ENCODE data around the gene DCK.
A peak's percentile ranks its signal among the peaks of the same experiment; 100 is the strongest.
"Not testable (repeated sequence)": the region's sequence is repeated elsewhere in the genome, so short reads cannot be mapped to it uniquely, and the experiment has no call there.

The DCK gene

GRCh38 chr4:70997546-70997945, 4.1 kb downstream of the DCK start:
- peaks cover 30% of the 10 kb centered on the region for H3K4me1 ChIP-seq (ENCODE audit: low read length)
- H3K4me2 ChIP-seq (ENCODE audit: low read length): peak overlapping the region; percentile 97
- H3K4me3 ChIP-seq (ENCODE audit: low read length): peak overlapping the region; percentile 99
- H3K27me3 ChIP-seq (ENCODE audit: low read depth, low read length): no peaks in the 10 kb centered on the region
- no peaks in the 10 kb centered on the region for H3K9me3 ChIP-seq (ENCODE audit: insufficient read depth, low read length)
- peaks cover 89% of the 10 kb centered on the region for H3K79me2 ChIP-seq (ENCODE audit: low read length)
- peaks cover 35% of the 10 kb centered on the region for H4K20me1 ChIP-seq (ENCODE audit: insufficient read depth, low read length)
- H2AFZ ChIP-seq (ENCODE audit: low read depth, low read length): no peak overlapping the region
- peak overlapping the region; percentile 81; the same call in 1 of the 2 replicates for H3K27ac ChIP-seq (ENCODE audit: low read length)
- H3K36me3 ChIP-seq (replicated peaks; ENCODE audit: low read depth, low read length): peaks cover 21% of the 10 kb centered on the region
- 0 out of 2 replicates have a peak overlapping the region, but pooled peaks have one; percentile 3 for H3K9ac ChIP-seq (ENCODE audit: low read length)
- TF ChIP-seq EZH2phosphoT487 (IDR thresholded peaks at IDR 0.05; ENCODE audit: low read depth) (no peak), CTCF (IDR thresholded peaks at IDR 0.05; ENCODE audit: low read depth, low read length) (no peak)

- H3K36me3 ChIP-seq (replicated peaks; ENCODE audit: low read depth, low read length): peaks cover 21% of the 10 kb centered on the region
- peaks cover 92% of the 10 kb centered on the region for H3K79me2 ChIP-seq (ENCODE audit: low read length)
- H3K4me3 ChIP-seq (ENCODE audit: low read length): not testable (repeated sequence)
Observed at GRCh38 chr4:70999639-71000038, 6.2 kb downstream of the DCK start.

GRCh38 chr4:71001363-71001762, 7.9 kb downstream of the DCK start:
- not testable (repeated sequence) for H2AFZ ChIP-seq (ENCODE audit: low read depth, low read length); H3K4me3 ChIP-seq (ENCODE audit: low read length); H3K27me3 ChIP-seq (ENCODE audit: low read depth, low read length); H3K9ac ChIP-seq (ENCODE audit: low read length); H3K9me3 ChIP-seq (ENCODE audit: insufficient read depth, low read length); H3K4me2 ChIP-seq (ENCODE audit: low read length); H3K27ac ChIP-seq (ENCODE audit: low read length)
- Histone ChIP-seq H3K79me2 (ENCODE audit: low read length) (peaks cover 87% of the 10 kb centered on the region), H4K20me1 (ENCODE audit: insufficient read depth, low read length) (peaks cover 35% of the 10 kb centered on the region), H3K36me3 (replicated peaks; ENCODE audit: low read depth, low read length) (peaks cover 18% of the 10 kb centered on the region), H3K4me1 (ENCODE audit: low read length) (peaks cover 41% of the 10 kb centered on the region)

More at GRCh38 chr4:70999639-71000038, 6.2 kb downstream of the DCK start:
- peaks cover 48% of the 10 kb centered on the region for H4K20me1 ChIP-seq (ENCODE audit: insufficient read depth, low read length)
- H2AFZ ChIP-seq (ENCODE audit: low read depth, low read length); H3K9me3 ChIP-seq (ENCODE audit: insufficient read depth, low read length); H3K27me3 ChIP-seq (ENCODE audit: low read depth, low read length); H3K9ac ChIP-seq (ENCODE audit: low read length); H3K27ac ChIP-seq (ENCODE audit: low read length); H3K4me2 ChIP-seq (ENCODE audit: low read length): not testable (repeated sequence)
- peaks cover 44% of the 10 kb centered on the region for H3K4me1 ChIP-seq (ENCODE audit: low read length)

- no peaks in the 10 kb centered on the region for H3K9me3 ChIP-seq (ENCODE audit: insufficient read depth, low read length)
- H3K4me1 ChIP-seq (ENCODE audit: low read length): peaks cover 39% of the 10 kb centered on the region
- H4K20me1 ChIP-seq (ENCODE audit: insufficient read depth, low read length): peaks cover 31% of the 10 kb centered on the region
- H3K36me3 ChIP-seq (replicated peaks; ENCODE audit: low read depth, low read length): no peaks in the 10 kb centered on the region
- H3K4me2 ChIP-seq (ENCODE audit: low read length): peak overlapping the region; percentile 84
- peaks cover 87% of the 10 kb centered on the region for H3K79me2 ChIP-seq (ENCODE audit: low read length)
- H3K4me3 ChIP-seq (ENCODE audit: low read length): peak overlapping the region; percentile 61
- H2AFZ ChIP-seq (ENCODE audit: low read depth, low read length): no peak overlapping the region
- H3K9ac ChIP-seq (ENCODE audit: low read length): peak overlapping the region; percentile 50; the same call in 1 of the 2 replicates
- H3K27ac ChIP-seq (ENCODE audit: low read length): peak overlapping the region; percentile 69
- peak; percentile 29 for TF ChIP-seq CTCF (IDR thresholded peaks at IDR 0.05; ENCODE audit: low read depth, low read length)
- no peak for TF ChIP-seq EZH2phosphoT487 (IDR thresholded peaks at IDR 0.05; ENCODE audit: low read depth)
- no peaks in the 10 kb centered on the region for H3K27me3 ChIP-seq (ENCODE audit: low read depth, low read length)
Observed at GRCh38 chr4:71004281-71004851, 10.9 kb downstream of the DCK start.

GRCh38 chr4:71005025-71005424, 11.6 kb downstream of the DCK start:
- peak overlapping the region; percentile 69 for H3K27ac ChIP-seq (ENCODE audit: low read length)
- H3K79me2 ChIP-seq (ENCODE audit: low read length): peaks cover 90% of the 10 kb centered on the region

More at GRCh38 chr4:71005025-71005424, 11.6 kb downstream of the DCK start:
- Histone ChIP-seq H4K20me1 (ENCODE audit: insufficient read depth, low read length) (peaks cover 37% of the 10 kb centered on the region), H3K4me3 (ENCODE audit: low read length) (peak overlapping the region; percentile 61), H3K4me2 (ENCODE audit: low read length) (peak overlapping the region; percentile 84), H3K9ac (ENCODE audit: low read length) (peak overlapping the region; percentile 50), H3K4me1 (ENCODE audit: low read length) (peaks cover 45% of the 10 kb centered on the region)
- H2AFZ ChIP-seq (ENCODE audit: low read depth, low read length); H3K36me3 ChIP-seq (replicated peaks; ENCODE audit: low read depth, low read length); H3K27me3 ChIP-seq (ENCODE audit: low read depth, low read length); H3K9me3 ChIP-seq (ENCODE audit: insufficient read depth, low read length): not testable (repeated sequence)

Measured in OCI-LY3 (cell line).